Left ventricle myocardium inferior (tissue), 1 donor: Measurements from ENCODE around the gene RPL22L1. TPM values are rescaled to one million over a fixed set of nuclear protein-coding genes. Genes with fewer than 3 reads are reported as not detected.

Experiments used
- DNase-seq: peaks from one replicate; pipeline ENCODE4 v3.0.0-alpha.2; 2020
- H3K27ac ChIP-seq: fragments of 200-600 bp; replicated peaks from 2 replicates; pipeline ENCODE4 v1.8.0; 2021
- H3K27me3 ChIP-seq: fragments of 200-600 bp; 2 replicates; pipeline ENCODE4 v1.8.0; 2021; ENCODE audit warnings: low read depth
- H3K36me3 ChIP-seq: fragments of 200-600 bp; 2 replicates; pipeline ENCODE4 v1.8.0; 2021
- H3K4me1 ChIP-seq: fragments of 200-600 bp; 2 replicates; pipeline ENCODE4 v1.8.0; 2021
- H3K4me3 ChIP-seq: fragments of 200-600 bp; 2 replicates; pipeline ENCODE4 v1.8.0; 2021; ENCODE audit warnings: mild to moderate bottlenecking, moderate library complexity
- H3K9me3 ChIP-seq: fragments of 200-600 bp; replicated peaks from 2 replicates; pipeline ENCODE4 v1.8.0; 2021
- intact Hi-C: fragments of 100-400 bp; cut with micrococcal nuclease; formaldehyde crosslinking; loops from one replicate; pipeline ENCODE4 v1.11.0; 2022
- total RNA-seq: library from RNA; stranded (reverse); fragmentation: NEBNext Ultra II Directional; extraction: Animal tissue kit (Norgen Biotek cat#: 25700); gene quantifications from one replicate; pipeline ENCODE4 v1.2.1, GENCODE V29; 2021
- TF ChIP-seq, protein P1 (sequence below): fragments of 200-600 bp; IDR thresholded peaks from 2 replicates; pipeline ENCODE4 v1.8.0; 2021; ENCODE audit warnings: antibody characterized with exemption, mild to moderate bottlenecking, borderline replicate concordance
- donor health status: DM: no; HTN: yes; CAD: no; lungs with severe emphysema.

Gene RPL22L1
- total RNA-seq, 1 donor from 2014 or later = 12.4 TPM

DNA sequence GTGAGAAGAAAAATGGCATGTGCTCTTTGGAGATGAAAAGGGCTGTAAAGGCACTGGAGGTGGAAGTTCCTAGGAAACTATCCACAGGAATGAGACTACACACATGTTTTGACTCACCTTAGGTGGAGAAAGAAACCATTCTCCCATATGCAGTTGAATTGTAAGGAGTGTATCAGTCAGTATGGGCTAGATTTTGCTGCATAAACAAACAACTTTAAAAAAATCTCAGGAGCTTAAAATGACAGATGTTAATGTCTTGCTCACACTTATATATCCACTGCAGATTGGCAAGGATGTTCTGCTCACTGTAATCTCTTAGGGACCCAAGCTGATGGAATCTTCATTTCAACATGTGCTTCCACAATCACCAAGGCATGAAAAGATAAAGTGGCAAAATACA, 25.6 kb downstream of the RPL22L1 start:
- Histone ChIP-seq H3K27me3 (no peaks in the 10 kb centered on the region), H3K4me3 (no peak overlapping the region), H3K27ac (no peak overlapping the region), H3K4me1 (no peaks in the 10 kb centered on the region), H3K36me3 (no peaks in the 10 kb centered on the region), H3K9me3 (no peaks in the 10 kb centered on the region)
- intact Hi-C loops = no loop called here
- TF ChIP-seq, protein P1, sequence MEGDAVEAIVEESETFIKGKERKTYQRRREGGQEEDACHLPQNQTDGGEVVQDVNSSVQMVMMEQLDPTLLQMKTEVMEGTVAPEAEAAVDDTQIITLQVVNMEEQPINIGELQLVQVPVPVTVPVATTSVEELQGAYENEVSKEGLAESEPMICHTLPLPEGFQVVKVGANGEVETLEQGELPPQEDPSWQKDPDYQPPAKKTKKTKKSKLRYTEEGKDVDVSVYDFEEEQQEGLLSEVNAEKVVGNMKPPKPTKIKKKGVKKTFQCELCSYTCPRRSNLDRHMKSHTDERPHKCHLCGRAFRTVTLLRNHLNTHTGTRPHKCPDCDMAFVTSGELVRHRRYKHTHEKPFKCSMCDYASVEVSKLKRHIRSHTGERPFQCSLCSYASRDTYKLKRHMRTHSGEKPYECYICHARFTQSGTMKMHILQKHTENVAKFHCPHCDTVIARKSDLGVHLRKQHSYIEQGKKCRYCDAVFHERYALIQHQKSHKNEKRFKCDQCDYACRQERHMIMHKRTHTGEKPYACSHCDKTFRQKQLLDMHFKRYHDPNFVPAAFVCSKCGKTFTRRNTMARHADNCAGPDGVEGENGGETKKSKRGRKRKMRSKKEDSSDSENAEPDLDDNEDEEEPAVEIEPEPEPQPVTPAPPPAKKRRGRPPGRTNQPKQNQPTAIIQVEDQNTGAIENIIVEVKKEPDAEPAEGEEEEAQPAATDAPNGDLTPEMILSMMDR = no peak
- no peak for DNase-seq

GRCh38 chr3:170840291-170840859, 29.6 kb downstream of the RPL22L1 start:
- H3K27me3 ChIP-seq = peaks cover 14% of the 10 kb centered on the region
- TF ChIP-seq, protein P1 = no peak
- no peaks in the 10 kb centered on the region for H3K9me3 ChIP-seq
- H3K27ac ChIP-seq = no peak overlapping the region
- no peaks in the 10 kb centered on the region for H3K4me1 ChIP-seq
- intact Hi-C loops = no loop called here
- no peak overlapping the region for H3K4me3 ChIP-seq
- DNase-seq = no peak
- H3K36me3 ChIP-seq = no peaks in the 10 kb centered on the region

GRCh38 chr3:170839518-170840100, 30.4 kb downstream of the RPL22L1 start:
- H3K4me1 ChIP-seq = no peaks in the 10 kb centered on the region
- H3K9me3 ChIP-seq = no peaks in the 10 kb centered on the region
- H3K27ac ChIP-seq = no peak overlapping the region
- intact Hi-C loops = no loop called here
- TF ChIP-seq, protein P1 = no peak
- DNase-seq = no peak
- no peaks in the 10 kb centered on the region for H3K36me3 ChIP-seq
- H3K27me3 ChIP-seq = peaks cover 18% of the 10 kb centered on the region
- H3K4me3 ChIP-seq = no peak overlapping the region

- H3K4me3 ChIP-seq = no peak overlapping the region
- TF ChIP-seq, protein P1 = no peak
These were observed 33.5 kb downstream of the RPL22L1 start for GRCh38 chr3:170836491-170836890.

GRCh38 chr3:170835336-170835735, 34.7 kb downstream of the RPL22L1 start:
- no peak overlapping the region for H3K4me3 ChIP-seq
- DNase-seq = no peak
- peaks cover 54% of the 10 kb centered on the region for H3K27me3 ChIP-seq
- TF ChIP-seq, protein P1 = no peak
- H3K36me3 ChIP-seq = no peaks in the 10 kb centered on the region
- no peaks in the 10 kb centered on the region for H3K9me3 ChIP-seq
- no peak overlapping the region for H3K27ac ChIP-seq
- intact Hi-C loops = no loop called here
- no peaks in the 10 kb centered on the region for H3K4me1 ChIP-seq

More at GRCh38 chr3:170836491-170836890, 33.5 kb downstream of the RPL22L1 start:
- H3K27me3 ChIP-seq = peaks cover 50% of the 10 kb centered on the region
- DNase-seq = no peak
- H3K9me3 ChIP-seq = no peaks in the 10 kb centered on the region
- H3K27ac ChIP-seq = no peak overlapping the region
- no peaks in the 10 kb centered on the region for H3K36me3 ChIP-seq
- H3K4me1 ChIP-seq = no peaks in the 10 kb centered on the region
- intact Hi-C loops = no loop called here
